HepG2 (cell line): ENCODE results near the gene CLASRP. TPM values are rescaled to one million over a fixed set of nuclear protein-coding genes. Genes with fewer than 3 reads are reported as not detected.

ENCODE experiments used
- ATAC-seq: fragments of 200-7000 bp; cut with Tn5 transposase; 3 replicates; pipeline ENCODE4 v1.9.1; 2020; ENCODE audit warnings: mild to moderate bottlenecking, moderate library complexity
- BruUV-seq: library from RNA; stranded (reverse); fragments of 400-500 nt; replicated peaks from 2 replicates; lab custom pipeline; 2021; lab: Mats Ljungman, UMichigan
- CTCF ChIA-PET: fragments of 300-600 bp; formaldehyde crosslinking; extraction: SDS; loops from one replicate; lab custom pipeline; 2021; ENCODE audit warnings: low total read pairs, inconsistent platforms, low intra/inter-chr PET ratio; lab: Yijun Ruan, JAX
- POLR2A ChIA-PET: fragments of 350-600 bp; sonication (Branson Sonifier 250); formaldehyde crosslinking; loops from one replicate; lab custom pipeline; 2020; ENCODE audit warnings: antibody characterized with exemption, inconsistent platforms; lab: Yijun Ruan, JAX
- DNase-seq: peaks from one replicate; pipeline ENCODE4 v3.0.0-alpha.2; 2015; ENCODE audit warnings: low spot score
- FAIRE-seq: peaks from 3 replicates; lab custom pipeline; 2011; peaks lifted over from hg19 to GRCh38; lab: Jason Lieb, UNC
- H2AFZ ChIP-seq: one replicate; pipeline ENCODE4 v1.6.1; 2011; ENCODE audit warnings: low read length, inconsistent platforms
- H3K27ac ChIP-seq: fragments of 300-600 bp; 3 replicates; pipeline ENCODE4 v1.8.0; 2011; ENCODE audit warnings: mixed run types, mild to moderate bottlenecking, mixed read lengths, low read length, inconsistent platforms; ENCODE audit not compliant: insufficient read depth; ENCODE audit errors: extremely low read length
- H3K27me3 ChIP-seq, 2 experiments: fragments of 200-600 bp in 1 of 2; 2 replicates in 1 of 2; 3 replicates in 1 of 2; pipeline versions ENCODE4 v1.6.0 to v1.8.0; 2011; ENCODE audit warnings: low read length in 2 of 2, mild to moderate bottlenecking in 2 of 2, moderate library complexity in 2 of 2, inconsistent platforms in 1 of 2; ENCODE audit not compliant: insufficient read depth in 2 of 2, control insufficient read depth in 1 of 2
- H3K36me3 ChIP-seq, 2 experiments: fragments of 200-600 bp in 1 of 2; replicated peaks in 1 of 2; 2 replicates in 1 of 2; 3 replicates in 1 of 2; pipeline versions ENCODE4 v1.5.1 to v1.8.0; 2011; ENCODE audit warnings: low read length in 2 of 2, inconsistent platforms in 1 of 2; ENCODE audit not compliant: insufficient read depth in 2 of 2, control insufficient read depth in 1 of 2
- H3K4me1 ChIP-seq: 2 replicates; pipeline ENCODE4 v1.5.1; 2012; ENCODE audit warnings: low read length, inconsistent platforms; ENCODE audit not compliant: insufficient read depth
- H3K4me2 ChIP-seq: 2 replicates; pipeline ENCODE4 v1.6.0; 2011; ENCODE audit warnings: low read depth, low read length, inconsistent platforms
- H3K4me3 ChIP-seq, 3 experiments: fragments of 200-600 bp in 1 of 3; sonication (generic), shearing (Covaris generic) in 1 of 3; replicated peaks in 1 of 3; 2 replicates each; pipeline ENCODE4 v1.5.1; 2011 to 2016; ENCODE audit warnings: low read length in 3 of 3, inconsistent platforms in 2 of 3, low read depth in 2 of 3, mild to moderate bottlenecking in 2 of 3, control low read depth in 1 of 3, mixed read lengths in 1 of 3; ENCODE audit not compliant: insufficient read depth in 1 of 3
- H3K79me2 ChIP-seq: one replicate; pipeline ENCODE4 v1.6.1; 2011; ENCODE audit warnings: low read length, inconsistent platforms; ENCODE audit not compliant: insufficient read depth
- H3K9ac ChIP-seq: 2 replicates; pipeline ENCODE4 v1.6.0; 2011; ENCODE audit warnings: mild to moderate bottlenecking, low read depth, low read length, inconsistent platforms; ENCODE audit not compliant: insufficient read depth
- H3K9me3 ChIP-seq: 2 replicates; pipeline ENCODE4 v1.5.1; 2012; ENCODE audit warnings: mild to moderate bottlenecking, low read length
- H4K20me1 ChIP-seq: 2 replicates; pipeline ENCODE4 v1.6.0; 2011; ENCODE audit warnings: inconsistent platforms, mild to moderate bottlenecking, low read length, moderate library complexity; ENCODE audit not compliant: insufficient read depth
- ATF7-NPFF ChIP-seq: sonication (generic); formaldehyde crosslinking; IDR thresholded peaks from 2 replicates; pipeline ENCODE4 v1.8.1; 2023; ENCODE audit warnings: mild to moderate bottlenecking, low read depth, missing genetic modification reagents, moderate library complexity
- IRX3 ChIP-seq: sonication (generic); formaldehyde crosslinking; IDR thresholded peaks from 2 replicates; pipeline ENCODE4 v1.8.1; 2023; ENCODE audit warnings: mild to moderate bottlenecking, low read depth, missing genetic modification reagents, borderline replicate concordance
- JUN ChIP-seq: sonication (generic); formaldehyde crosslinking; IDR thresholded peaks from 2 replicates; pipeline ENCODE4 v1.4.0; 2020; ENCODE audit warnings: mild to moderate bottlenecking, missing genetic modification reagents
- MTF2 ChIP-seq: sonication (generic); formaldehyde crosslinking; IDR thresholded peaks from 2 replicates; pipeline ENCODE4 v1.5.0; 2020; ENCODE audit warnings: missing genetic modification reagents, borderline replicate concordance
- SPEN ChIP-seq: sonication (generic); formaldehyde crosslinking; IDR thresholded peaks from 2 replicates; pipeline ENCODE4 v1.5.1; 2020; ENCODE audit warnings: low read depth, mild to moderate bottlenecking, missing genetic modification reagents
- XBP1 ChIP-seq: sonication (generic); formaldehyde crosslinking; IDR thresholded peaks from 2 replicates; pipeline ENCODE4 v1.5.0; 2020; ENCODE audit warnings: missing genetic modification reagents
- ZNF225 ChIP-seq: sonication (generic); formaldehyde crosslinking; IDR thresholded peaks from 2 replicates; pipeline ENCODE4 v1.4.0; 2020; ENCODE audit warnings: mild to moderate bottlenecking, missing genetic modification reagents
- ZNF432 ChIP-seq: sonication (generic); formaldehyde crosslinking; IDR thresholded peaks from 2 replicates; pipeline ENCODE4 v1.5.0; 2020; ENCODE audit warnings: missing genetic modification reagents, mild to moderate bottlenecking, borderline replicate concordance
- WGBS: methylation state at CpG from one replicate; pipeline ENCODE4 v1.1.6; 2017; ENCODE audit warnings: low lambda C conversion rate; 5-methylcytosine and 5-hydroxymethylcytosine counted together
- in situ Hi-C: cut with HindIII; loops from 2 replicates; pipeline ENCODE4 v1.10.0; 2017; ENCODE audit warnings: low pct_unique_long_range_greater_than_20kb; ENCODE audit not compliant: extremely low pct_ligation_motif_present
- intact Hi-C: fragments of 100-400 bp; cut with micrococcal nuclease; formaldehyde crosslinking; loops from one replicate; pipeline ENCODE4 v1.10.0; 2022; ENCODE audit not compliant: unreplicated experiment
- polyA plus RNA-seq, 8 experiments: library from polyadenylated mRNA; depleted of rRNA in 3 of 8; stranded (reverse) in 7 of 8; unstranded in 1 of 8; fragments of >200 nt; fragmentation: Illumina TruSeq in 4 of 8; extraction: Trizol in 4 of 8; gene quantifications; 2 replicates each; pipeline versions ENCODE4 v1.2.1 to v1.2.3, GENCODE V29; 2011 to 2016; ENCODE audit warnings: low read depth in 4 of 8, missing spikeins in 1 of 8, mixed read lengths in 1 of 8; ENCODE audit not compliant: insufficient read depth in 1 of 8
- total RNA-seq, 5 experiments: library from RNA; depleted of rRNA; stranded (reverse); fragments of >200 nt; fragmentation: Illumina TruSeq; extraction: Trizol; gene quantifications; 2 replicates each; pipeline ENCODE4 v1.2.3, GENCODE V29; 2016; ENCODE audit warnings: low read depth in 1 of 5
- TF ChIP-seq, protein P1 (sequence below): sonication (generic); formaldehyde crosslinking; IDR thresholded peaks from 2 replicates; pipeline ENCODE4 v1.9.0; 2022; ENCODE audit warnings: missing genetic modification reagents, mild to moderate bottlenecking, borderline replicate concordance
- TF ChIP-seq, protein P2 (sequence below): sonication (generic); formaldehyde crosslinking; IDR thresholded peaks from 2 replicates; pipeline ENCODE4 v1.5.0; 2020; ENCODE audit warnings: mild to moderate bottlenecking, missing genetic modification reagents, borderline replicate concordance

The CLASRP gene
- total and polyA plus RNA-seq, 2 of the 13 experiments (the other 11 are each of a cell fraction or from before 2014, with no cell fraction given): 32.0 to 51.4 TPM

DNA sequence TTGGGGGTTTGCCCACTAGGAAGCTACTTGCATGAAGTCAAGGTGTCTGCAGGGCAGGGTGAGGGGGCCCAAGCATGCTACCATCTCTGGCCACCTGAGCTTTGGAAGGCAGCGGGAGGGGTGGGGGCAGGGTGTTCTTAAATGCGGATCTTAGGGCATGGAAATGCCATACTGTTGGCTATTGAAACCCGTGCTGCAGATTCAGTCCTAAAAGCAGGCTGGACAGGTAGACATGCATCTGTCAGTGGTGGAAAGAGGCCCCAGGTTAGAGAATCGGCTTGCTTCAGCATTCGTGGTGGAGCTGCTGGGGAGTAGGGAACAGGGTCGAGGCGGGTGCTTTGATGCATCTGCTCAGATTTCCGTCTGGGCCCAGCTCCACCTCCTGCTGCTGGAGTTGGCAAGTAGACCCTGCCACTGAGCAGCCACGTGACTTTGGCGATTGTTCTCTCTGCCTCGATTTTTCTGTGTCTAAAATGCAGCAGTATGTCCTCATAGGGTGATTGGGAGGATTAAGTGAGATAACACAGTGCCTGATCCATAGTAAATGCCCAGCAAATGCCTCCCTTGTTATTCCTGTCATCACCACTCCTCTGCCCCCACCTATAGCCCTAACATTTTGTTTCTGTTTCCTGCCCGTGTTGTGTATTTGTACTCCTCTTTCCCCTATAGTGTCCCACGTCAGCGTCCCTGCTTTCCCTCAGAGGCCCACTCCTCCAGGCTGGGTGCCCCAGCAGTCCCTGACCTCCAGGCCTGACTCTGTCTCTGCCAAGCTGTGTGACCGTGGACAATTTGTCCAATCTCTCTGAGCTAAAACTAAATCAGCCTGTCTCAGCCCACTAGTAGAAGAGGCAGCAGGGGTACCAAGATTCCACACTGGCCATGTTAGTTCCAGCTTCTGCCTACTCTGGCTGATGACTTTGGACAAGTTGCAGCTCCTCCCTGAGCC lies 59.9 kb downstream of the CLASRP start:
- CTCF ChIA-PET: no interaction called here
- peak; percentile 40 for DNase-seq
- peaks cover 18% of the 10 kb centered on the region for H4K20me1 ChIP-seq
- H3K9ac ChIP-seq: peak overlapping the region; percentile 69
- H3K9me3 ChIP-seq: no peaks in the 10 kb centered on the region
- peak overlapping the region in 2 of 3 experiments; percentile 4 to 58; a peak in 5 of 6 replicates for H3K4me3 ChIP-seq
- peaks cover 98% of the 10 kb centered on the region for H3K79me2 ChIP-seq
- ATAC-seq: peak; percentile 2
- H3K4me2 ChIP-seq: peak overlapping the region; percentile 85
- POLR2A ChIA-PET: interaction anchor here (0.7 to 3.2 kb wide), 11 partner anchors 14 to 302 kb away, joined by 3 to 13 read pairs (median 5); partner anchors contain the start of genes BLOC1S3, CLASRP, GEMIN7 and TRAPPC6A
- in situ Hi-C loops: no loop called here
- no peak overlapping the region for H2AFZ ChIP-seq
- peak; percentile 56 for FAIRE-seq
- BruUV-seq: no TSS peak
- intact Hi-C loops: no loop called here
- peaks cover 100% of the 10 kb centered on the region for H3K4me1 ChIP-seq
- no peaks in the 10 kb centered on the region; a peak in 1 of 5 replicates for H3K27me3 ChIP-seq
- WGBS: 34% methylated on average over 7 of the region's 15 CpGs
- H3K27ac ChIP-seq: peak overlapping the region; percentile 74
- peaks cover 0 to 5% of the 10 kb centered on the region in 2 experiments; a peak in 3 of 5 replicates for H3K36me3 ChIP-seq
- TF ChIP-seq ZNF225 (CRISPR knock-in tag) (0 out of 2 replicates have a peak, but pooled peaks have one; percentile 15), SPEN (CRISPR knock-in tag) (peak; percentile 13; the same call in 1 of the 2 replicates), JUN (0 out of 2 replicates have a peak, but pooled peaks have one; percentile 34), ATF7-NPFF (CRISPR knock-in tag) (0 out of 2 replicates have a peak, but pooled peaks have one; percentile 7), XBP1 (CRISPR knock-in tag) (no peak), ZNF432 (CRISPR knock-in tag) (no peak), MTF2 (0 out of 2 replicates have a peak, but pooled peaks have one; percentile 41), IRX3 (CRISPR knock-in tag) (no peak)
- TF ChIP-seq, protein P1, sequence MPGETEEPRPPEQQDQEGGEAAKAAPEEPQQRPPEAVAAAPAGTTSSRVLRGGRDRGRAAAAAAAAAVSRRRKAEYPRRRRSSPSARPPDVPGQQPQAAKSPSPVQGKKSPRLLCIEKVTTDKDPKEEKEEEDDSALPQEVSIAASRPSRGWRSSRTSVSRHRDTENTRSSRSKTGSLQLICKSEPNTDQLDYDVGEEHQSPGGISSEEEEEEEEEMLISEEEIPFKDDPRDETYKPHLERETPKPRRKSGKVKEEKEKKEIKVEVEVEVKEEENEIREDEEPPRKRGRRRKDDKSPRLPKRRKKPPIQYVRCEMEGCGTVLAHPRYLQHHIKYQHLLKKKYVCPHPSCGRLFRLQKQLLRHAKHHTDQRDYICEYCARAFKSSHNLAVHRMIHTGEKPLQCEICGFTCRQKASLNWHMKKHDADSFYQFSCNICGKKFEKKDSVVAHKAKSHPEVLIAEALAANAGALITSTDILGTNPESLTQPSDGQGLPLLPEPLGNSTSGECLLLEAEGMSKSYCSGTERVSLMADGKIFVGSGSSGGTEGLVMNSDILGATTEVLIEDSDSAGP (CRISPR knock-in tag): peak; percentile 3; the same call in 1 of the 2 replicates
- TF ChIP-seq, protein P2, sequence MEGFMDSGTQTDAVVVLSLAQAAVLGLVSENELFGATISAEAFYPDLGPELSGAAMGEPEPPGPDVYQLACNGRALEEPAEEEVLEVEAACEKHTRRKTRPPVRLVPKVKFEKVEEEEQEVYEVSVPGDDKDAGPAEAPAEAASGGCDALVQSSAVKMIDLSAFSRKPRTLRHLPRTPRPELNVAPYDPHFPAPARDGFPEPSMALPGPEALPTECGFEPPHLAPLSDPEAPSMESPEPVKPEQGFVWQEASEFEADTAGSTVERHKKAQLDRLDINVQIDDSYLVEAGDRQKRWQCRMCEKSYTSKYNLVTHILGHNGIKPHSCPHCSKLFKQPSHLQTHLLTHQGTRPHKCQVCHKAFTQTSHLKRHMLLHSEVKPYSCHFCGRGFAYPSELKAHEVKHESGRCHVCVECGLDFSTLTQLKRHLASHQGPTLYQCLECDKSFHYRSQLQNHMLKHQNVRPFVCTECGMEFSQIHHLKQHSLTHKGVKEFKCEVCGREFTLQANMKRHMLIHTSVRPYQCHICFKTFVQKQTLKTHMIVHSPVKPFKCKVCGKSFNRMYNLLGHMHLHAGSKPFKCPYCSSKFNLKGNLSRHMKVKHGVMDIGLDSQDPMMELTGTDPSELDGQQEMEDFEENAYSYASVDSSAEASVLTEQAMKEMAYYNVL (CRISPR knock-in tag): 0 out of 2 replicates have a peak, but pooled peaks have one; percentile 15
